Stimulated activated CD4-positive, alpha-beta T cell treated with anti-CD3 and anti-CD28 coated beads, Interleukin-1b, Interleukin-23, amount 100 ng/mL, for 48 hours (primary cell): ENCODE measurements around the gene AGAP1.

Experiments used
- DNase-seq: peaks from one replicate; pipeline ENCODE4 v3.0.0-alpha.2; 2020

Gene AGAP1

DNA sequence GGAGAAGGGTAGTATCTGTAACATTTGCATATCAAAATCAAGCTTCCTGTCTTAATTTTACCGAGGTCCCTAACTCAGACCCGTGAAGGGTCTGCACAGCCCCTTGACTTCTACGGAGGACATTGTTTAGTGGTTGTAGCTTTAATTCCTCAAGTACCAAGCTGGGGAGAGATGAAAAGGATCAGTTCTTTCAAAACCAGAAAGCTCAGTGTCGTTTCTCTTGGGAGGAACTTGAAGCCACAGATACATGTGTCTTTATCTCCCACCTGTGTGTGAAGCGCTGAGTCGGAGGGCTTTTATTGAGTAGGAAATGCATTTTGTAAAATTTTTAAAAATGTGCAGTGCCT, 410.7 kb downstream of the AGAP1 start:
- DNase-seq = no peak

DNA sequence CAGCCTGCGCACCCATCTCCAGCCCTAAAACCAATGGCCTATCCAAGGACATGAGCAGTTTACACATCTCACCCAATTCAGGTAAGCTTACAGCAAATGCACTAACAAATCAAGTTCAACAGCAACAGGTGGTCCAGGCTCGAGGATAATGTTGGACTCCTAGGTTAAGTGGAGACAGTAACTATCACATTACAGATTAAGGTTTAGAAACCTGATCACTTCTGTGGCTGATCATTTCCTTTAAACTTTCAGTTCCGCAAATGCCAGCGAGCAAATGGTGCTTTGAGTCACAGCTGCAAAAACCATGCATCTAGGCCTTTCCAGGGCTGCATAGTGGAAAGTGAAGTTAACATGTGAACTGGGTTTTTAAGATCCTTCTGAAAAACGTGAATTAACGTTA, 415.0 kb downstream of the AGAP1 start:
- no peak for DNase-seq

GRCh38 chr2:235909358-235909757, 415.5 kb downstream of the AGAP1 start:
- DNase-seq = no peak

DNA sequence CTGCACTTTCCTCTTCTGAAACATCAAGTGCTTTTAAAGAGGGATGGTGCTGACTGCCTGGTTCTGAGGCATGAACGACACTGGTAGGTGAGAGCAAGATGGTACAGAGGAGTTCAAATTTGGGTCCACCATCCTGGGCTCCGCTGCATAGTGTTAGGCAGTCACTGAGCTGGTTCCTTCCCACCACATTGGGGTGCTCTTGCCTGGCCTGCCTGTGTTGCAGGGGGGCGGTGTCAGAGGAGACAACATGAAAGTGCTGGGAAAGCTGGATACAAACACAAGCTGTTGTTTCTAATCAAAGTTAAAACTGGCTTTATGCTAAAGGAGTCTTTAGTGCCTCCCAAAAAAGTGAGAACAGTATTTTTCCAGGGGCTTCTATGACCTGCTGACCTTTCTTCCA, 416.2 kb downstream of the AGAP1 start:
- no peak for DNase-seq

- no peak for DNase-seq
Observed at GRCh38 chr2:235911125-235911524, 417.3 kb downstream of the AGAP1 start.

- no peak for DNase-seq
Observed at GRCh38 chr2:235911633-235912233, 417.9 kb downstream of the AGAP1 start.

DNA sequence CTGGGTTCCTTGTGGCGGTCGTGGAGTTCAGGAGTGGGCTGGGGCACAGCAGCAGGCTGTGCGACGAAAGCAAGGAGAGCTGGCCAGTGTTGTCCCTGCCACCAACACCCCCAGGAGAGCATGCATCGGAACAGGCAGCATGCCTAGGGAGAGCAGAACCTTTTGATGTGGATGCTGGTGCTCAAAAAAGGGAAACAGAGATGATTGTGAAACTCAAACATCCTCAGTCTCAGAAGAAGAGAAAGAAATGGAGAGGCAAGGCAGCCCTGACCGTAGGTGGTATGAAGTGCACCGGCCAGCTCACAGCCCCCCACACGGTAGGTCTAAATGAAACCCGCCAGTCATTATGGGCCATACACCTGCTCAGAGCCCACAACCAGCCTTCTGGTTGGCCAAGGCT, 420.9 kb downstream of the AGAP1 start:
- no peak for DNase-seq

GRCh38 chr2:235917506-235917905, 423.7 kb downstream of the AGAP1 start:
- DNase-seq = no peak

GRCh38 chr2:235918876-235919275, 425.0 kb downstream of the AGAP1 start:
- no peak for DNase-seq

DNA sequence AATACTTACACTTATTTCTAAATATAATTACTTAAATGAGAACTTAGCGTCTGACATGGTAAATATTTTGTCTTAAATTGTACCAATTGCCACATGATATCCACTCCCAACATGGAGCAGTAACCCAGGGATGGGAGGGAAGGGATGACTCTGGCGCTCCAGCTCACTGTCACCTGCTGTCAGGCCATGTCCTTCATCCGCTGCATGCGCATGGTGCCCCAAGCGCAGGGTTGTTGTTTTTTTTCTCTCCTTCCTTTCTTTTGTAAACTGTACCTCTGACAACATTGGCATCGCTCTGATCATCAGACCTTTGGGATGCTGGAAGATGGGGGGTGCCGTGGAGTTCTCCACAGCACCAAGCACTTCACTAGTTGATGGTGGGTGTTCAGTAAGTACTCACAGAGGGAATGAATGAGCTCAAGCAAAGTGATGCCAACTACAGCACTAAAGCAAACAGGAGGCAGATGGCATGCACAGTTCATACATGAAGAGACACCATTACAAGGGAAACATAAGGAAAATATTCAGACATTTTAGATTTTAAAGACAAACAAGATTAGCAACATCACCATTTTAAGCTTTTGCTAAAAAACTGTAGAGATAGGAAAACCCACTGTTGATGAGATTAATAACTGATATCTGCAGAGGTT, 426.5 kb downstream of the AGAP1 start:
- no peak for DNase-seq

- DNase-seq = no peak
Observed at GRCh38 chr2:235921508-235922191, 427.8 kb downstream of the AGAP1 start.

- no peak for DNase-seq
Observed at GRCh38 chr2:235922839-235923238, 429.0 kb downstream of the AGAP1 start.

DNA sequence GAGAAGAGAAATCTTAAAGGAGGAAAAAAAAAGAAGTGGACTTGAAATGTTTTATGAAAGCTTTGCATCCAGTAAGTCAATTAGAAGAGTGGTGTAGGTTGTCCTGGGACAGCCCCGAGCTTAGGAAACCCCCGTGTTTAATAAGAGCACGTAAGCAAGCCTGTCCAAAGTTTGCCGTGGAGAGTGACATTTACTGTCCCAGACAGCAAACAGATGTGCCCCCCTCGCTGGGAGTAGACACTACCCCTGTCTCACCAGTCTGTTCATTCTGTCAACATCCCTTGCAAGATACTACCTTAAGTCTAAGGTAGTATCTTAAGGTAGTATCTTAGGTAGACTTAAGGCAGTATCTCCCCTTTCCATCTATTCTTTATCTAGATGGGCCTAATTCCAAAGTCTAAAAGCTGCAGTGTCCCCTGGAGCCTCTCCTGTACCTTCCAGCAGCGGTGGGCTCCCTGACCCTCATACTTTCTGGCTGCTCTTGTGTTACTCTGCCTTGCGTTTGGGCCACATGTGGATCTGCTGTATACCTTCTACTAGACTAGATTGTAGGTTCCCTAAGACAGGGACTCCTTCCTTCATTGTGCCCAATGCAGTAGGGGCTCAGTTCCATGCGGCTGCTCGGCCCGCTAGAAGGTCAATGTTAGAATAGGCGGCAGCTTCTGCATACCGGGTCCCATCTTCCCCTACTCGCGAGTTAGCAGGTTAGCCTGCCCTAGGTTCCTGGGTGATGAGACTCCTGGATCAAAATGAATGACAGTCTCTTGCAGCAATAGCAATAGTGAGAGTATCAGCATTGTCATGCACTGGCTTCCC, 430.2 kb downstream of the AGAP1 start:
- DNase-seq = no peak

- DNase-seq = no peak
Observed at GRCh38 chr2:235924675-235925063, 430.8 kb downstream of the AGAP1 start.

DNA sequence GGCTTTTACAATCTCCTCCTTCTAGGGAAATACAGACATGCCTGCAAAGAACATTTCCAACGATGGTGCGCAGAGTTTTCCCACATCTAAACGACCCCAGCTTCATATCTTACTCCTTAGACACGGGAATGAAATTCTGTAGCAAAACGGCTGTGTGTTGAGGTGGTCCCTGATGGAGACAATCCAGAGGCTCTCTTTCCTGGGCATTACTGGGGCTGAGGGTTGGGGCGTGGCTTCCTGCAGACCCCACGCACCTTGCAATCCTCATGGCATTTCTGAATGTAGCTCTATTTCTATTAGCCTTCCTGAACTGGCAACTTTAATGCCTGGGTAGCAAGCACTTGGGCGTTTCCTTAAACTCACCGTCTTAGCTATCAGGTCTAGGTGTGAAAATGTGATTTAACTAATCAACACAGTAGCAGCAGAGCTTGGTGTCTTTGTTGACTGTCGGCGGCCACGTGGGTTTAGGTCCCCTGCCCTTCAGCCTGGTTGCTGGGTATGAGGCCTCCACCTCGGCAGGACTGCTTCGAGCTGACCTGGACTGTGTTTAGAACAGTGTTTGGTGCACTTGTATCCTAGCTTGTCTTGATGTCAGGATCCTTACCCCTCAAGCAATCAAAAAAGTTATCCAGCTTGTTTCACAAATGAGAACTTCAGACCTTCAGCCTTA, 431.5 kb downstream of the AGAP1 start:
- no peak for DNase-seq

DNA sequence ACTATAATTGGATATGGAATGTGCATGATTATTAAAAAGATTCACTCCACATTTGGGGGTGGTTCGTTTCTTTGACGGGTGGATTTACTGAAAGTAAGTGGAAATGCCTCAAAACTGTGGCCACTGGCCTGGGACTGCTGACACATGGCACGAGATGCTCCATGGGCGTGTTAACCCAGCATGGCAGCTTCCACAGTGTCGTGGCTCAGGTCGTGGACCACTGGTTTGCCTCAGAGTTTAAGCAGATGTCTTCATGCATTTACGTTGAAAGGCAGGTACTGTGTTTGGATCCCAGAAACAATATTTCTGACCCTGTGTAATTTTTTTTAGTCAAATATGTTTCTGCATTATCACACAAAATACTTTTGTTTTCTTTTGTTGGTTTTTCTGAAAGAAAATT, 432.4 kb downstream of the AGAP1 start:
- no peak for DNase-seq

DNA sequence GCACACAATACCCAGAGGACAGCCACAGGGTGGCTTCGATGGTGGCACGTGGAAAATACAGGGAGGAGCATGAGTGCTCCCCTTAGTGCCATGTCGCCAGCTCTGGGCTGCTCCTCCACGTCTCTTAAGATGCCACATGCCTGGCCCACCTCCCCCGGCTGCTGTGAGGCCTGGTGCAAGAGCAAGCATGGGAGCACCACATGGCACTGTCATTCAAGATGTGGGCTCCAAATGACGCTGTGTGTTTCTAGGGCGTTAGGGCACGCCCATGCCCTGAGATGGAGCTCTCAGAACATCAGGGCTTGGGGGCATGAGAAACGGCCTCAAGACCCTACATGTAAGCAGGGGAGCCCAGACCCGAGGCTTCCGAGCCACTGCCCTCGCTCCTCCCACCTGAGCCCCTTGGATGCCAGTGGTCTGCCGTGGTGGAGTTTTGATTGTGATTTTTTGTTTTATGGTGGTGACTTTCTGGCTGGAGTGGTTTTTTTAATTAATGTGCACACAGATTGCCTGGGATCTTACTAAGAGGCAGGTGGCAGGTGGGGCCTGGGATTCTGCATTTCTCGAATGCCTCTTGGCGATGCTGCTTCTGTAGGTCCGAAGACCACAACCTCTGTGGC, 435.0 kb downstream of the AGAP1 start:
- DNase-seq = no peak

GRCh38 chr2:235930701-235931100, 436.9 kb downstream of the AGAP1 start:
- no peak for DNase-seq

- no peak for DNase-seq
Observed at GRCh38 chr2:235931676-235932075, 437.8 kb downstream of the AGAP1 start.

GRCh38 chr2:235934059-235934773, 440.4 kb downstream of the AGAP1 start:
- no peak for DNase-seq

DNA sequence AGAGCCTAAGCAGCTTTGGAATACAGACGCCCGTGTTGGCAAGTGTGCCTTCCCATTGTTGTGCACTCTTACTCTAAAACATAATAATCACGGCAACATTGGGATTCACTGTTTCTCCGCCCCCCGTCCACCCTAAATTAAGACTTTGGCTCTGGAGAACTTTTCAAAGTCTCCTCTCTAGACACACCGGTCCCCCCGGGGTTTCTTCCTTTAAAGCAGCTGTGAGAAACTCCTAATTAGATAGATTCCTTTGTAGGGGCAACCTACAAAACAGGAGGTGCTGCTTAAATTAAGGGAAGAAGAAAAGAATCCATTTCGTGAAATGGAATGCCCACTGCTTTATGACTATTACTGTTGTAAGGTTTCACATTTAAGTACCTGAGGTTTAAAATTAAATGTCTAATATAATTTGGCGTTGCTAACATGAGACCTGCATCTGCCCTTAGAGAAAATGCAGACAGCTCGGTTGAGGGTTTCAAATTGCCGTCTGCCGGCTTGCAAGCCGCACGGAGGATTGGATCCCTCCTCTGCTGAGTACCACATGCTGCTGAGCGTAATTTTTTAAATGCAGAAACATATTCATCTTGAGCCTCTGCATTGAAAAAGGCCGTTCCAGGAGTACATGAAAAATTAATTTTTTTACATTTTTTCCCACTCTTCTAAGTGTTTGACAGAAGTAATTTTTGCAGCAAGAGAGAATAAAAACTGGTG, 441.1 kb downstream of the AGAP1 start:
- no peak for DNase-seq
